VCaP (cell line): ENCODE results near the gene DKK2.
"Not testable (repeated sequence)": the region's sequence is repeated elsewhere in the genome, so short reads cannot be mapped to it uniquely, and the experiment has no call there.

Experiments used
- H3K27ac ChIP-seq: fragments of 450-650 bp; 2 replicates; pipeline ENCODE4 v1.5.1; 2017
- CTCF ChIP-seq: fragments of 450-650 bp; conservative IDR thresholded peaks from 2 replicates; pipeline ENCODE4 v1.5.1; 2017; ENCODE audit warnings: mild to moderate bottlenecking, moderate library complexity

Gene DKK2

GRCh38 chr4:106909486-106910188, 126.5 kb downstream of the DKK2 start:
- no peak for TF ChIP-seq CTCF
- H3K27ac ChIP-seq: no peak overlapping the region

GRCh38 chr4:106908049-106908448, 128.1 kb downstream of the DKK2 start:
- H3K27ac ChIP-seq: not testable (repeated sequence)

- TF ChIP-seq CTCF: no peak
- H3K27ac ChIP-seq: no peak overlapping the region
Observed at GRCh38 chr4:106907216-106907615, 128.9 kb downstream of the DKK2 start.

- H3K27ac ChIP-seq: no peak overlapping the region
- no peak for TF ChIP-seq CTCF
Observed at GRCh38 chr4:106906728-106907127, 129.4 kb downstream of the DKK2 start.

GRCh38 chr4:106898621-106899230, 137.4 kb downstream of the DKK2 start:
- no peak overlapping the region for H3K27ac ChIP-seq
- TF ChIP-seq CTCF: peak; percentile 92

- no peak for TF ChIP-seq CTCF
- H3K27ac ChIP-seq: no peak overlapping the region
Observed at GRCh38 chr4:106893903-106894302, 142.2 kb downstream of the DKK2 start.

- no peak overlapping the region for H3K27ac ChIP-seq
- TF ChIP-seq CTCF: no peak
Observed at GRCh38 chr4:106893395-106893881, 142.7 kb downstream of the DKK2 start.

GRCh38 chr4:106892786-106893185, 143.3 kb downstream of the DKK2 start:
- TF ChIP-seq CTCF: no peak
- H3K27ac ChIP-seq: no peak overlapping the region
